ENCODE results near the gene CHAF1A. TPM values are rescaled to one million over a fixed set of nuclear protein-coding genes. Genes with fewer than 3 reads are reported as not detected.

Gene CHAF1A
- total RNA-seq, 1 experiment from 2014 or later = 16.7 TPM

DNA sequence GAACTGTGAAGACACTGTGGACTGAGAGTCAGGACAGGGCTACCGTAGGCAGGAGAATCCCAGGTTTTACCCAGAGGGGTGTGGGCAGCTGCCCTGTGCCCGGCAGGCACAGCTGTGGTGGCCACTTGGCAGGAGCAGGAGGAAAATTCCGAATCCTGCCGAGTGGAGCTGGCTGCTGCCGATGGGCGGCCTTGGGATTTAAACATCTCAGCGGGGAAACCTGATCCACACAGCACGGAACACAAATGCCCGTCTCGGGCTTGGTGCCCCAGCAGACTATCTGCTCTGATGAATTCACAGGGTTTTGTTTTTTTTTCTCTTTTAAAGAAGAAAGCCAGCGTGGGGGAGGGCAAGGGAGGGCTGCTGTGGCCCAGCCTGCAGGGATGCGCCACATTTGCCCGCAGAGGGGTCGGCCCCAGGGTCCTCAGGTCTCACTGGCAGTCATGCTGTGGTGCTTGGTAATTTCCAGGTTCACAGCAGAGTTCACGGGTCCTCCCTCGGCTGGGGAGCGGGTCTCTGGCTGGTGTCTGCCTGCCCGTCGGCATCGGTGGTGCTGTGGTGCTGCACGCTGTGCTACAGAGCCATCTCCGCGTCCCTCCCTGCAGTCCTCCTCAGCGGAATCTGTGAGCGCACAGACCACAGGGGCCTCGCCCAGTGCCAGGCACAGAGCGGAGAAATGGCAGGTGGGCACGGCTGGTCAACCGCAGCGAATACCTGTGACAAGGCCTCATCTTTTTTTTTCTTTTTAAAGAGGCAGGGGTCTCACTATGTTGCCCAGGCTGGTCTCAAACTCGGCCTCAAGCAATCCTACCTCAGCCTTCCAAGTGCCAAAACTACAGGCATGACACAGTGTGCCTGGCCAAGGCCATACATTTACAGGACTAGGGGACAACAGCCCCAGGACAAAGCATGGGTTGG is 30.9 kb upstream of the CHAF1A start:
- CTCF ChIA-PET = interaction anchor here (2.4 kb wide), 1 partner anchor 29 kb away, joined by 12 read pairs; the partner anchor contains the start of gene SH3GL1
- peaks cover 45% of the 10 kb centered on the region for H3K36me3 Mint-ChIP-seq (ENCODE audit: insufficient read depth, unreplicated experiment)
- no peak overlapping the region for H3K4me3 Mint-ChIP-seq (ENCODE audit: unreplicated experiment)

DNA sequence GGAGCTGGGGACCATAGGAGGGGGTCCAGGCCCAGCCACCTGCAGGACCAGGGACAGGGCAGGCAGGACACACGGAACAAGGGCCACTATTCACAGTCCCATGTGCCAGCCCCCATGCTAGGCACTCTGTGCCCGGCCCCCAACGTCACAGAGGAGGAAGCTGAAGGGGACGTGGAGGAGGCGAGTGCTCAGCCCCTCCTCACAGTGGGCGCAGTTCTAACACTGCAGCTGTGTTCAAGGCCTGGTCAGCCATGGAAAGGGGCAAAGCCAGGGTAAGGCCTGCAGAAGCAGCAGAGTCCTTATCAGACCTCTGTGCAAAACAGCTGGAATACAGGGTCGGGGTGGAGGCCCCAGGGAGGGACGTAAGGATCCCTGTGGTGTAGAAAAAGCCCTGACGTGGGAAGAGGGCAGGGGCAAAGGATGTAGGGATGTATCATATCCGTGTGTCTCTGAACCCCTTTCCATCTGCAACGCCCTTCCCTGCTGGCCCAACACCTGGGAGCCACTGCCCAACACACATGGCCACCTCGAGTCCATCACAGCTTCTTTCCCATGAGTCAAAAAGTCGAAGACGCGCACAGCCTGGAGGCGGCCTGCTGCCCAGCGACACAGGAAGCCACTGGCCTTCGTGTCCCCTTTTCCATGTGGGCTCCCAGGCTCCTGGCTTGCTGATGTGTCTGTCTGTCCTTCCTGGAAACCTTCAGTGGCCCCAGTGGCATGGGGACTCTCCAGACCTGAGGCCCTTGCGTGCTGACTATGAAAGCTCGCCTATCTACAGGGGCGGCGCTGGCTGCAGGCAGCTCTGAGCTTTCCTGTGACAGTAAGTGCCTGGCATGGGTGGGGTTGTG is 30.1 kb upstream of the CHAF1A start:
- no peak overlapping the region for H3K4me3 Mint-ChIP-seq (ENCODE audit: unreplicated experiment)
- TF ChIP-seq, protein P1, sequence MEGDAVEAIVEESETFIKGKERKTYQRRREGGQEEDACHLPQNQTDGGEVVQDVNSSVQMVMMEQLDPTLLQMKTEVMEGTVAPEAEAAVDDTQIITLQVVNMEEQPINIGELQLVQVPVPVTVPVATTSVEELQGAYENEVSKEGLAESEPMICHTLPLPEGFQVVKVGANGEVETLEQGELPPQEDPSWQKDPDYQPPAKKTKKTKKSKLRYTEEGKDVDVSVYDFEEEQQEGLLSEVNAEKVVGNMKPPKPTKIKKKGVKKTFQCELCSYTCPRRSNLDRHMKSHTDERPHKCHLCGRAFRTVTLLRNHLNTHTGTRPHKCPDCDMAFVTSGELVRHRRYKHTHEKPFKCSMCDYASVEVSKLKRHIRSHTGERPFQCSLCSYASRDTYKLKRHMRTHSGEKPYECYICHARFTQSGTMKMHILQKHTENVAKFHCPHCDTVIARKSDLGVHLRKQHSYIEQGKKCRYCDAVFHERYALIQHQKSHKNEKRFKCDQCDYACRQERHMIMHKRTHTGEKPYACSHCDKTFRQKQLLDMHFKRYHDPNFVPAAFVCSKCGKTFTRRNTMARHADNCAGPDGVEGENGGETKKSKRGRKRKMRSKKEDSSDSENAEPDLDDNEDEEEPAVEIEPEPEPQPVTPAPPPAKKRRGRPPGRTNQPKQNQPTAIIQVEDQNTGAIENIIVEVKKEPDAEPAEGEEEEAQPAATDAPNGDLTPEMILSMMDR (IDR thresholded peaks at IDR 0.05; ENCODE audit: unreplicated experiment) = no peak
- CTCF ChIA-PET = no interaction called here
- no peak for DNase-seq (ENCODE audit: unreplicated experiment)
- H3K36me3 Mint-ChIP-seq (ENCODE audit: insufficient read depth, unreplicated experiment) = peaks cover 41% of the 10 kb centered on the region
- peak overlapping the region; percentile 9 for H3K27ac Mint-ChIP-seq (ENCODE audit: low read depth, unreplicated experiment)
- BruUV-seq (replicated peaks) = no TSS peak
- intact Hi-C loops (cut with micrococcal nuclease) = no loop called here
- H3K27me3 Mint-ChIP-seq (ENCODE audit: insufficient read depth, unreplicated experiment) = no peaks in the 10 kb centered on the region
- H3K4me1 Mint-ChIP-seq (ENCODE audit: insufficient read depth, unreplicated experiment) = peaks cover 42% of the 10 kb centered on the region
- POLR2A ChIA-PET = interaction anchor here (0.8 to 1.2 kb wide), 2 partner anchors 28 to 29 kb away, joined by 4 read pairs; partner anchors contain the start of gene SH3GL1
- no peaks in the 10 kb centered on the region for H3K9me3 Mint-ChIP-seq (ENCODE audit: unreplicated experiment)

More for the DNA sequence above, 30.9 kb upstream of the CHAF1A start:
- H3K27ac Mint-ChIP-seq (ENCODE audit: low read depth, unreplicated experiment) = peak overlapping the region; percentile 9
- peaks cover 34% of the 10 kb centered on the region for H3K4me1 Mint-ChIP-seq (ENCODE audit: insufficient read depth, unreplicated experiment)
- DNase-seq (ENCODE audit: unreplicated experiment) = no peak
- no peaks in the 10 kb centered on the region for H3K27me3 Mint-ChIP-seq (ENCODE audit: insufficient read depth, unreplicated experiment)
- intact Hi-C loops (cut with micrococcal nuclease) = no loop called here
- no TSS peak for BruUV-seq (replicated peaks)
- POLR2A ChIA-PET = interaction anchor here (0.9 to 2.4 kb wide), 3 partner anchors 8 to 30 kb away, joined by 3 to 29 read pairs (median 4); partner anchors contain the start of genes CHAF1A and SH3GL1
- H3K9me3 Mint-ChIP-seq (ENCODE audit: unreplicated experiment) = no peaks in the 10 kb centered on the region
- TF ChIP-seq, protein P1 (IDR thresholded peaks at IDR 0.05; ENCODE audit: unreplicated experiment) = no peak

DNA sequence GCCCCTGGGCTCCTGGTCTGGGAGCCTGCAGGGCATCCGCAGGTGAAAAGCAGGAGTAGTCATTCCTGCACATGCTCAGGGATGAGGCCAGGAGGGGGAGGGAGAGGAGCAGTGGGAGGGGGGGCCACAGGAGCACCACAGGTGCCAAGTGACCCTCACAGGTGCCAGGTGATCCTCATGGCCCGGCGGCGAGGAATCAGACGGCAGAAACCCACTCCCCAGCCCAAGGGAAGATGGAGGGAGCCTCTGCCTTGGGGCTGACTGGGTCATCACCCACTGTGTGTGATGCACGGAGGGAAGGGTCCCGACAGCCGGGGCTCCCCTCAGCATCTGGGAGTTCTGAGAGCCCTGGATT is 29.4 kb upstream of the CHAF1A start:
- Mint-ChIP-seq H3K4me3 (ENCODE audit: unreplicated experiment) (no peak overlapping the region), H3K9me3 (ENCODE audit: unreplicated experiment) (no peaks in the 10 kb centered on the region), H3K36me3 (ENCODE audit: insufficient read depth, unreplicated experiment) (peaks cover 38% of the 10 kb centered on the region), H3K27me3 (ENCODE audit: insufficient read depth, unreplicated experiment) (no peaks in the 10 kb centered on the region), H3K4me1 (ENCODE audit: insufficient read depth, unreplicated experiment) (peaks cover 46% of the 10 kb centered on the region), H3K27ac (ENCODE audit: low read depth, unreplicated experiment) (no peak overlapping the region)
- ChIA-PET CTCF (no interaction called here), POLR2A (interaction anchor here (0.8 to 1.4 kb wide), 2 partner anchors 12 to 27 kb away, joined by 4 read pairs; partner anchors contain the start of gene SH3GL1)
- TF ChIP-seq, protein P1 (IDR thresholded peaks at IDR 0.05; ENCODE audit: unreplicated experiment) = no peak
- no TSS peak for BruUV-seq (replicated peaks)
- intact Hi-C loops (cut with micrococcal nuclease) = no loop called here
- DNase-seq (ENCODE audit: unreplicated experiment) = no peak
